ENCODE data around the gene C22orf39.

The C22orf39 gene

DNA sequence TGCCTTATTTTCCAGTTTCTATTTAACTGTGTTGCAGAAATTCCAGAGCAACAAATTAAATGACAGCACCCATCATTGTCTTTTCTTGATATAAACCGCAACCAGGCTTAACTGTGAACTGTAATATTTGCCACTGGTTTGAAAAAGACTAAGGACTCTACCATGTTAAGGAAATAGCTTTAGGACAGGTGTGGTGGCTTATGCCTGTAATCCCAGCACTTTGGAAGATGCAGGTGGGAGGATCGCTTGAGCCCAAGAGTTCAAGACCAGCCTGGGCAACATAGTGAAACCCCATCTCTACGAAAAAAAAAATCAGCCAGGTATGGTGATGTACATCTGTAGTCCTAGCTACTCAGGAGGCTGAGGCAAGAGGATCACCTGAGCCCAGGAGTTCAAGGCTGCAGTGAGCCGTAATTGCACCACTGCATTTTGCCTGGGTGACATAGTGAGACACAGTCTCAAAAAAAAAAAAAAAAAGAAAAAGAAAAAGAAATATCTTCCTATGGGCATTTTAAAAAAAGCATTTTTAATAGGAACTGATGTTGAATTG is 44.8 kb downstream of the C22orf39 start:
- no peak for DNase-seq (ENCODE audit: extremely low read depth in 1 of 2, low read depth in 1 of 2)

DNA sequence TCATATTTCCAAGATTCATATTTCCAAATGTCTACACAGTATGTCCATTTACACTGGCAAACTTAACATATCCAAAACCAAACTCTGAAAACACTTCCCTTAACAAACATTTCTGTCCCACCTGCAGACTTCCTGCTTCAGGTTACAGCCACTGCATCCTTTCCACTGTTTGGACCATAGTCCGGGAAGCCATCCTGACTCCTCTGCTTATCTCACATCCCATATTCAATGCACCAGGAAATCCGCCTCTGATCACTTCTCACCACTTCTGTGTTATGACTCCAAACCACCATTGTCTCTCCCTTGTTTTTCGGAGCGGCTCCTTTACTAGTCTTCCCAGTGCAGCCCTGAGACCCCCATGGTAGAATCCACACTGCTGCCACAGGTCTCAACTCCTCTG is 46.0 kb downstream of the C22orf39 start:
- DNase-seq (ENCODE audit: extremely low read depth in 1 of 2, low read depth in 1 of 2) = no peak

DNA sequence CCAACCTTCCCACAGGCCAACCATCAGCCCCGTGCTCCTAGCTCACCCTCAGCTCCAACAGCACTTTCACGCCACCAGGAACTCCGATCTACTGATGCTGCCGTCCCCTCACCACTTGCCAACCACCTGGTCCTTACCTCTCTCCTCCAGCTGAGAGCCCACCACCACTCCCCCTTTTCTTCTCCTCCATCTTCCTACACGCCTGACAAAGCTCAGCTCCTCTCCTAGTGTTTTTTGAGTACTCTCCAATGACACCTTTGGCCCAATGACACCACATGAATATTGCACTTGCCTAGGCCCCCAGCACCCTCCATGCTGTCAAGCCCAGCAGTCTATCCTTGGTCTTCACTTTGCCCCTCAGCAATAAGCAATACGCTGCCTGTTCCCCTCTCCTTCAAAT is 46.6 kb downstream of the C22orf39 start:
- no peak for DNase-seq (ENCODE audit: extremely low read depth in 1 of 2, low read depth in 1 of 2)

DNA sequence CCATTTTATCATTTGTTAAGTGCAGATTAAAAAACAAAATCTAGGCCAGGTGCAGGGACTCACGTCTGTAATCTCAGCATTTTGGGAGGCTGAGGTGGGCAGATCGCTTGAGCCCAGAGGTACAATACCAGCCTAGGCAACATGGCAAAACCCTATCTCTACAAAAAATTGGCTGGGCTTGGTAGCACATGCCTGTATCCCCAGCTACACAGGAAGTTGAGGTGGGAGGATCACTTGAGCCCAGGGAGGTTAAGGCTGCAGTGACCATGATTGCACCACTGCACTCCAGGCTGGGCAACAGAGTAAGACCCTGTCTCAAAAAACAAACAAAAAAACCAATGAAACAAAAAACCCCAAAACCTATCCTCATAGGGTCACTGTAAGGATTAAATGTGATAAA is 48.9 kb downstream of the C22orf39 start:
- no peak for DNase-seq (ENCODE audit: extremely low read depth in 1 of 2, low read depth in 1 of 2)

DNA sequence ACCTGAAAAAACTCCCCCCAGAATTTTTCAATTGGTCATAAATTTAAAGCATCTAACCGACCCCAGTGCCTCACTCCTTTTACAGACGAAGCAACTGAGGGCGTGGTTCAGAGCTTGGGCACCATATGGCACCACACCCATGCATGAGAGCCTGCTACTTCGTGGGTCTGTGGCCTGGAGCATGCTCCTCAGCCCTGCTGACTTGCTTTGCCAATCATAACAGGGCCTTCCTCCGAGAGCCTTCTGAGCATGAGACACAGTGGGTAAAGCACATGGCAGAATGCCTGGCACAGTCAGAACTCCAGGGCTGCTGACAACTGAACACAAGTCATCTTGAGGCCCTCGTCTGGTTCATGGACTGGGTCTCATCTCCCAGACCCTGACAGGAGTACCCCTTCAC is 49.3 kb downstream of the C22orf39 start:
- DNase-seq (ENCODE audit: extremely low read depth in 1 of 2, low read depth in 1 of 2) = no peak

DNA sequence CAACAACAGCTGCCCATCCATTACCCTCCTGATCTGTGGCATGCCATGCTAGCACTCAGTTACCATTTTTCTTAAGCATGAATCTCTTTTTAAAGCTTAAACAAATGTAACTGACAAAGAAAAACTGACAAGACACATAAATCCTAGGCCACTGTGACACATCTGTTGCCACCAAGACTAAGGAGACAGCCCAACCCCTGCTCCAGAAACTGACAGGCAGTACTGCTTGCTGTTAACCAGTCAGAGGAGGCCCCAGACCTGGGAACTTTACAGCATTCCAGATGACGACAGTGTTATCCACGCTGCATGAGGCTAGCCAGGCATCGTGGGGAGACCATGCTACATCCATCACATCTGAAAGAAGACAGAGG is 49.8 kb downstream of the C22orf39 start:
- no peak for DNase-seq (ENCODE audit: extremely low read depth in 1 of 2, low read depth in 1 of 2)

DNA sequence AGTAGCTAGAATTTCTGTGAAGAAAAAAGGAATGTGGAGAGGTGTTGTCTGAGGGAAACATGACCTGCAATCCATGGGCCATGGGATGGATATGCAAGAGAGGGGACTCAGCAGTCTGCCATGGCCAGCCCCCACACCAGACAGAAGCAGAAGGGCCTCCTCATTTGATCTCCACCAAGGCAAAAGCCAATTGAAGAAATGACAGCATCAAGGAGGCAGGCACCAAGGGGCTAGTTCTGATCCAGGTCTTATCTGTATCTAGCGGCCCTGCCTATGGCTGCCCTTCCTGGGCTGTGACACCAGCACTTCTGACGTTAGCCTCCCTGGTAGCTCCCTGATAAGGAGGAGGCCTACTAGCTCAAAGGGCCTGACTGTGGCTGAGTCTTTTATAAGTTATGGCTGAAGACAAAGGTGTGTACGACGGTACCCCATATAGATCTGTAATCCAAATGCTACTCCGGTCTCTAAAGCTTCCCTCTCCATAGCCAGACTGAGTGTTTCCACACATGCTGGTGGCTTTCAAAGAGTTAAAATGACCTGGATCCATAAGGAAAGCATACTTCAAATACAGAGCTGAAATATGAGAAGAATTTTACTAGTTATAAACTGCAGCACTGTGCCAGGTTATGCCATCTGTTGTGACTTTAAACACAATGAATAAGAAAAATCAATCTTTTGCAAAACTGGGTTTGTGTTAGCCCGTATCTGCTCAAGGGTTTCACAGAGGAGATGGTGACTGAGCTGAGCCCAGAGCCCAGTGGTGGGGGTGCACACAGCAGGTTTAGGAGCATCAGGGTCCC is 50.4 kb downstream of the C22orf39 start:
- no peak for DNase-seq (ENCODE audit: extremely low read depth in 1 of 2, low read depth in 1 of 2)

DNA sequence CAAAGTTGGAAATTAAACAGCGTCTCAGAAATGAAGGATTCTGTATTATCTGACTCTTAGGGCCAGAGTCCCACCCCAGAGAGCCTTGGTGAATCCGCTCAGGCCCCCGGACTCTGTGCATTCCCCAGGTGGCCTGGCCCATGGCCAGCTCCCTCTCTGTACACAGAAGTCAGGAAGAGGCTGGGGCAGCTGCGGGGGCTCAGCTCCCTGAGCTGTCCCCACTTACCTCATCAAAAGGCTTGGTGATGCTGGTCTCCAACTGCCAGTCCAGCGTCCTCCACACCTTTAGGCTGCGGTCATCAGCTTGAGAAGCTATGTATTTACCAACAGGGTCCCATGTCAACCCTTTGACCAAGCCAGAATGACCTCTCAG is 51.0 kb downstream of the C22orf39 start:
- no peak for DNase-seq (ENCODE audit: extremely low read depth in 1 of 2, low read depth in 1 of 2)

DNA sequence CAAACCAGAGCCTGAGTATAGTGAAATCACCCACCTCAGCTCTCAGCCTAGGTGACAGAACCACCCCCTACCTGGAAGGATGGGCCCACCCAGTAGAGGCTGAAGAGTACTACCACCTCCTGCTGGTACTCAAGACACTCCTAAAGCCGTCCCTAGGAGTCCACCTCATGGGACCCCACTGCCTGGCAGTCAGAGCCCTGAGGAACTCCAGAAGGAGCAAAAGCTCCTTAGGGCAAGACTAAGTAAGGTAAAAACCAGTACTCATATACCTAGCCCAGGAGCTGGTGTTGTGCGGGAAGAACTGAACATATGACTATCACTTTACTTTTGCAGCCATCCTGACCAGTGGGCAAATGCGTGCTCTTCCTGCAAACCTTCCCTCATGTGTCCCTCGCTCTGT is 52.2 kb downstream of the C22orf39 start:
- no peak for DNase-seq (ENCODE audit: extremely low read depth in 1 of 2, low read depth in 1 of 2)

DNA sequence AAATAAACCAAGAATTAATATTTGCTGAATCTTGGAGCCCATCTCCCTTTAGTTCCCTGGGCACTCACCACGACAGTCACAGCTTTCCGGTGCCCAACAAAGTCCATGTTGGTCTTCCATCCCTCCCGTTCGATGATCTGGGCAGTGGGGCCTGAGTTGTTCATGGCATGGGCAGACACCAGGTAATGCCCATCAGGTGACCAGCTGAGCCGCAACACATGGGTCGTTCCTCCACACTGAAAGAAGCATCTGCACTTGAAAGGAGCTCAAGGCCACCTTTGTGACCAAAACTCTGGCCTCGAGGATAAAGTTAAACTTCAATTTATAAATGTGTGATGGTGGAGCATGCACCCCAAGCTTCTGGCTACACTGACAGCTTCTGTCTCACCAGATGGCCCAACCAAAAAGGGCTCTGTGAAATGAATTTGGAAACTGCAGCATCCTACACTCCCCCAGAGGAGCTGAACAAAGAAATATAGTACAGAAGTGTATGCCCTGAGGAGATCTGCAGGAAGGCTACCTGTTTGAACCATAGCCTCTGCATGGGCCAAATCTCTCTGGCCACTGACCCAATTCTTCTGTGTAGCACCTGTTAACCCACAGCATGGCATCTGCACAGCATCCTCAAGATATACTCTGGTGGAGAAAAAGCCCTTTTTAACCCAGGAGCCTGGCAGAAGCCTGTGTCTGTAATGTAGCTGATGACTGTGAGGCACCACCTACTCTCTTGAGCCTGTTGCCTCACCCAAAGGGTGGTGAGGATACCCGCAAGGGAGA is 53.0 kb downstream of the C22orf39 start:
- DNase-seq (ENCODE audit: extremely low read depth in 1 of 2, low read depth in 1 of 2) = no peak

DNA sequence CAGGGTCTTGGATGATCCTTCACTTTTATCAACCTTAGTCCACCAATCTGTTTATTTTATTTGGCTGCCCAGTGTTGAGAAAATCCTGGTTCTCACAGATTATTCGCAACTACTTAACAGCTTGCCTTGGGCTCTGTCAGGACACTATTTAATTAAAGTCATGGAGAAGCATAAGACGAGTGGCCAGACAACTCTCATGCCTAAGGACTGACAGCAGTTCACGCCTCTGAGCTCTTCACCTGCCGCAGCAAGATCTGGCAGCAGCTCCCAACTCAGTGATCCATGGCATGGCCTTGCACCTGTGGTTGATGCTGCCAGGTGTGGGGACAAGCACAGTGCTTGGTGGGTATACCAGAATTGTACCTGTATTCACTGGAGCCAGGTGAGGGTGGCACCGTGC is 53.8 kb downstream of the C22orf39 start:
- DNase-seq (ENCODE audit: extremely low read depth in 1 of 2, low read depth in 1 of 2) = no peak

Data from activated CD8-positive, alpha-beta memory T cell treated with anti-CD3 and anti-CD28 coated beads for 1 hour (primary cell).